A673 (cell line): ENCODE measurements around the gene ST6GALNAC3. TPM values are rescaled to one million over a fixed set of nuclear protein-coding genes. Genes with fewer than 3 reads are reported as not detected.

Source experiments
- BruUV-seq: library from RNA; stranded (reverse); fragments of 400-500 nt; replicated peaks from 2 replicates; lab custom pipeline; 2021; lab: Mats Ljungman, UMichigan
- CTCF ChIA-PET: fragments of 300-600 bp; sonication (Branson Sonifier 250); formaldehyde crosslinking; loops from one replicate; lab custom pipeline; 2022; ENCODE audit warnings: antibody characterized with exemption; lab: Charles Lee
- POLR2A ChIA-PET: fragments of 300-600 bp; sonication (Branson Sonifier 250); formaldehyde crosslinking; loops from one replicate; lab custom pipeline; 2022; ENCODE audit warnings: antibody characterized with exemption; ENCODE audit not compliant: low non-redundant PET; lab: Charles Lee
- DNase-seq: peaks from one replicate; pipeline ENCODE4 v3.0.0-alpha.2; 2015; ENCODE audit warnings: low spot score
- H3K27ac ChIP-seq: fragments of 200-600 bp; sonication (generic); 2 replicates; pipeline ENCODE4 v1.5.1; 2016; ENCODE audit warnings: mixed run types, low read depth, mild to moderate bottlenecking, mixed read lengths, antibody characterized with exemption, low read length; ENCODE audit not compliant: poor library complexity, severe bottlenecking
- H3K27me3 ChIP-seq: fragments of 200-600 bp; sonication (generic); replicated peaks from 2 replicates; pipeline ENCODE4 v1.6.1; 2017; ENCODE audit warnings: mixed run types, low read depth, mild to moderate bottlenecking, mixed read lengths, antibody characterized with exemption, low read length; ENCODE audit not compliant: insufficient read depth, poor library complexity
- H3K36me3 ChIP-seq: fragments of 200-600 bp; sonication (generic); 2 replicates; pipeline ENCODE4 v1.6.1; 2016; ENCODE audit warnings: mixed run types, mild to moderate bottlenecking, mixed read lengths, antibody characterized with exemption, low read length; ENCODE audit not compliant: insufficient read depth, poor library complexity, severe bottlenecking
- H3K4me1 ChIP-seq: fragments of 200-600 bp; sonication (generic); 2 replicates; pipeline ENCODE4 v1.6.1; 2017; ENCODE audit warnings: mixed run types, mild to moderate bottlenecking, mixed read lengths, antibody characterized with exemption, low read length; ENCODE audit not compliant: insufficient read depth, poor library complexity, severe bottlenecking
- H3K4me3 ChIP-seq: fragments of 200-600 bp; sonication (generic); 2 replicates; pipeline ENCODE4 v1.5.1; 2016; ENCODE audit warnings: low read depth, mixed run types, mild to moderate bottlenecking, mixed read lengths, low read length; ENCODE audit not compliant: poor library complexity, severe bottlenecking
- H3K9me3 ChIP-seq: fragments of 200-600 bp; sonication (generic); 2 replicates; pipeline ENCODE4 v1.6.1; 2016; ENCODE audit warnings: mixed run types, low read depth, mild to moderate bottlenecking, mixed read lengths, antibody characterized with exemption, low read length; ENCODE audit not compliant: poor library complexity, severe bottlenecking
- EZH2 ChIP-seq: fragments of 200-600 bp; sonication (generic); IDR thresholded peaks from 2 replicates; pipeline ENCODE4 v1.6.1; 2017; ENCODE audit warnings: borderline replicate concordance, low read depth, mild to moderate bottlenecking, mixed read lengths, antibody characterized with exemption, low read length; ENCODE audit not compliant: poor library complexity, severe bottlenecking
- intact Hi-C: fragments of 100-400 bp; cut with micrococcal nuclease; formaldehyde crosslinking; loops from one replicate; pipeline ENCODE4 v1.10.0; 2022; ENCODE audit not compliant: unreplicated experiment
- total RNA-seq: library from RNA; stranded (reverse); gene quantifications from 2 replicates; pipeline ENCODE4 v1.2.3, GENCODE V29; 2021
- TF ChIP-seq, protein P1 (sequence below): fragments of 300-800, 200-600 bp; sonication (generic); conservative IDR thresholded peaks from 2 replicates; pipeline ENCODE4 v1.5.1; 2017; ENCODE audit warnings: low read depth, mild to moderate bottlenecking, antibody characterized with exemption, low read length, moderate library complexity, mixed read lengths

ST6GALNAC3 gene
- total RNA-seq, 1 experiment from 2014 or later = 1.2 TPM

DNA sequence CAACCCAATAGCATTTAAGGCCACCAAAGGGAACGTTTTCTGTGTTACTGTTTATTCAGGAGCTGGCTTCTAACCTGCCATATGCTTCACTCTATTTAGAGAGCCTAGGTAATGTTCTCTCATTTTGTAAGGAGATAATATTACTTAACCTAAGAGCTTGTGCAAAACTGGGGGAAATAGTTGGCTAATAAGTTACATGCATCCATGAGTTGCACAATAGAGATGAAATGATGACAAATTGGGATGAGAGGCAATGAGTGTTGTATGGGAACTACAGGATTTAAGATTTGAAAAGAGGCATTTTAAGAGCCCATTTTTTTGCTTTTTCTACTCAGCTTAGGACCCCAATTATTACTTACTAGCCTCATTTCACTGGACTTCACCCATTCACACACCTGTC, 151.0 kb downstream of the ST6GALNAC3 start:
- BruUV-seq = no TSS peak
- intact Hi-C loops = no loop called here
- Histone ChIP-seq H3K27me3 (no peaks in the 10 kb centered on the region), H3K27ac (no peak overlapping the region), H3K36me3 (no peaks in the 10 kb centered on the region), H3K4me3 (no peak overlapping the region), H3K9me3 (no peaks in the 10 kb centered on the region), H3K4me1 (no peaks in the 10 kb centered on the region)
- ChIA-PET CTCF (no interaction called here), POLR2A (no interaction called here)
- no peak for TF ChIP-seq EZH2
- TF ChIP-seq, protein P1, sequence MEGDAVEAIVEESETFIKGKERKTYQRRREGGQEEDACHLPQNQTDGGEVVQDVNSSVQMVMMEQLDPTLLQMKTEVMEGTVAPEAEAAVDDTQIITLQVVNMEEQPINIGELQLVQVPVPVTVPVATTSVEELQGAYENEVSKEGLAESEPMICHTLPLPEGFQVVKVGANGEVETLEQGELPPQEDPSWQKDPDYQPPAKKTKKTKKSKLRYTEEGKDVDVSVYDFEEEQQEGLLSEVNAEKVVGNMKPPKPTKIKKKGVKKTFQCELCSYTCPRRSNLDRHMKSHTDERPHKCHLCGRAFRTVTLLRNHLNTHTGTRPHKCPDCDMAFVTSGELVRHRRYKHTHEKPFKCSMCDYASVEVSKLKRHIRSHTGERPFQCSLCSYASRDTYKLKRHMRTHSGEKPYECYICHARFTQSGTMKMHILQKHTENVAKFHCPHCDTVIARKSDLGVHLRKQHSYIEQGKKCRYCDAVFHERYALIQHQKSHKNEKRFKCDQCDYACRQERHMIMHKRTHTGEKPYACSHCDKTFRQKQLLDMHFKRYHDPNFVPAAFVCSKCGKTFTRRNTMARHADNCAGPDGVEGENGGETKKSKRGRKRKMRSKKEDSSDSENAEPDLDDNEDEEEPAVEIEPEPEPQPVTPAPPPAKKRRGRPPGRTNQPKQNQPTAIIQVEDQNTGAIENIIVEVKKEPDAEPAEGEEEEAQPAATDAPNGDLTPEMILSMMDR = no peak
- no peak for DNase-seq

DNA sequence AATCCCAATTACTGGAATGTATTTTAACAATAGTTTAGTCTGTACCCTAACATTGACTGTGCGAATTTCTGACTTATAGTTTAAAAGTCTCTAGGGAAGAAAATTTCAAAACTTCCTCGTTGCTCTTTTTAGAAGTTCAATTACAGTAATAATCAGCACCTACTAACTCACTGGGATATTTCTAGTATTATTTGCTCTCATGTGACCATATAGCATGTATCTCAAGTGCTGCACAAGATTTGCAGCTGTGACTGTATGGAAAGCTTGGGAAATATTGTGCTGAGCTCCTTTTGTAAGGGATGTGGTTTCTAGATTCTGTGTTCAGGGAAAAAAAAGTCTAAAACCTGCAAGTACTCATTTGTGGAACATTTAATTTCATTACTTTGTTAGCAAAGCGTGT, 153.1 kb downstream of the ST6GALNAC3 start:
- no TSS peak for BruUV-seq
- POLR2A ChIA-PET = no interaction called here

DNA sequence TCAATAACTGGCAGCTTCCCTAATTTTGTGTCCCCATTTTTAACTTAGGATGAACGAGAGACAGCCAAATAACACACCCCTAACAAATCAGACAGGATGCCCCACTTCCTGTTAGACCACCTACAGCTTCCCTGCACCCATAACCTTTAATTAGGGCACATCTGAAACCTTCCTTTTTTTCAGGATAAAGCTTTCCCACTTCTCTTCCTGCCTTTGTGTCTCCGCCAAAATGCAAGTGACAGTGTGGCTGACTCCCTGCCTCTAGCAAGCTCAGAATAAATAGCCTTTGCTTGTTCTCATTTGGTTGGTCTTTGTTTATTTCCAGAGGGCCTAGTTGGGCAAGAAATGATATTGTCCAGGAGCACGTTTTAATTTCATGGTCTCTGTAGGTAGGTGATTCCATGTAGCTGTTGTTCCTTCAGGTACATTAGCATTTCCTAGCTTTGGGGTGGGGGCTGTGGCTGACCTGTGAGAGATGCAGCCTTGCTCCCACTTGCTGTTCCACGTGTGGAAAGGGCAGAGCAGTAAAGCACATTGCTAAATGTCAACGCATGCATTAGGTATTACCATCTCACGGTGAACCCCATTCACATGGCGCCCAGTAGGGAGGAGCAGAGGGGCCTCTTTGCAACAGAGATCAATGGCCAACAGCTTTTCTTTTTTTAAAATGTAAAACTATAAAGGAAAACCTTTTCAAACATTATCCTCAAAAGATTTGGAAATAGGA, 154.9 kb downstream of the ST6GALNAC3 start:
- H3K4me3 ChIP-seq = no peak overlapping the region
- ChIA-PET CTCF (no interaction called here), POLR2A (no interaction called here)
- no peak overlapping the region for H3K27ac ChIP-seq
- intact Hi-C loops = no loop called here
- no peaks in the 10 kb centered on the region for H3K4me1 ChIP-seq
- no peaks in the 10 kb centered on the region for H3K27me3 ChIP-seq
- TF ChIP-seq EZH2 = no peak
- TF ChIP-seq, protein P1 = no peak
- no TSS peak for BruUV-seq
- no peaks in the 10 kb centered on the region for H3K9me3 ChIP-seq
- DNase-seq = no peak
- H3K36me3 ChIP-seq = no peaks in the 10 kb centered on the region

More for the DNA sequence above, 153.1 kb downstream of the ST6GALNAC3 start:
- intact Hi-C loops = no loop called here
- Histone ChIP-seq H3K4me1 (no peaks in the 10 kb centered on the region), H3K27me3 (no peaks in the 10 kb centered on the region), H3K9me3 (no peaks in the 10 kb centered on the region), H3K4me3 (no peak overlapping the region), H3K27ac (no peak overlapping the region), H3K36me3 (no peaks in the 10 kb centered on the region)
- TF ChIP-seq, protein P1 = no peak
- no peak for TF ChIP-seq EZH2
- DNase-seq = no peak
- CTCF ChIA-PET = no interaction called here
